Keratinocyte (primary cell): ENCODE data around the gene RBM4.

Experiments
- CTCF ChIP-seq, 3 experiments: IDR thresholded peaks in 1 of 3; conservative IDR thresholded peaks in 1 of 3; optimal IDR thresholded peaks in 1 of 3; 2 replicates in 2 of 3; 3 replicates in 1 of 3; pipeline versions ENCODE3 to v1.5.1; 2011; ENCODE audit warnings: low read length in 3 of 3, mild to moderate bottlenecking in 3 of 3, moderate library complexity in 2 of 3, control low read depth in 1 of 3, inconsistent platforms in 1 of 3; ENCODE audit not compliant: insufficient read depth in 2 of 3; ENCODE audit errors: extremely low read depth in 1 of 3
- EZH2 ChIP-seq: IDR thresholded peaks from one replicate; pipeline ENCODE4 v1.6.1; 2012; ENCODE audit warnings: inconsistent platforms, mild to moderate bottlenecking, low read length, moderate library complexity

DNA sequence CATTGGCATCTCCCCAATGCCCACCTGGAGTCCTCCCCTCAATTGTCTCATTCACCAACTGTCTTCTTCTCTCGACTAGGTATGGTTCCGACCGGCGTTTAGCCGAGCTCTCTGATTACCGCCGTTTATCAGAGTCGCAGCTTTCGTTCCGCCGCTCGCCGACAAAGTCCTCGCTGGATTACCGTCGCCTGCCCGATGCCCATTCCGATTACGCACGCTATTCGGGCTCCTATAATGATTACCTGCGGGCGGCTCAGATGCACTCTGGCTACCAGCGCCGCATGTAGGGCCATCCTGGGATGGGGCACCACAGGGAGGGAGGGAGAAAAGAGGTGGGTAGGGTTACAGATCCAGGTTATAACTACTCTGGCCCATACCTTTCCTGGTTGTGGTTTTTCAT, 12.1 kb upstream of the RBM4 start:
- TF ChIP-seq CTCF (optimal IDR thresholded peaks at IDR 0.05 in 1 of 3, IDR thresholded peaks at IDR 0.05 in 1 of 3, conservative IDR thresholded peaks at IDR 0.05 in 1 of 3; ENCODE audit: extremely low read depth in 1 of 3, insufficient read depth in 2 of 3, low read length in 3 of 3) (no peak), EZH2 (no peak)
